ENCODE data around the gene GFM1.
"Not testable (repeated sequence)": the region's sequence is repeated elsewhere in the genome, so short reads cannot be mapped to it uniquely, and the experiment has no call there.

Gene GFM1

GRCh38 chr3:158679547-158680000 is 35.2 kb downstream of the GFM1 start:
- no peak for DNase-seq

- DNase-seq: no peak
Measured at GRCh38 chr3:158680861-158681260, 36.5 kb downstream of the GFM1 start.

GRCh38 chr3:158683230-158683962 is 39.1 kb downstream of the GFM1 start:
- DNase-seq: no peak

GRCh38 chr3:158685159-158685558 is 40.8 kb downstream of the GFM1 start:
- DNase-seq: no peak

GRCh38 chr3:158693866-158694456 is 49.6 kb downstream of the GFM1 start:
- not testable (repeated sequence) for DNase-seq

GRCh38 chr3:158696618-158697017 is 52.3 kb downstream of the GFM1 start:
- DNase-seq: no peak

GRCh38 chr3:158700559-158700958 is 56.2 kb downstream of the GFM1 start:
- DNase-seq: no peak

- DNase-seq: no peak
Measured at GRCh38 chr3:158701420-158702065, 57.2 kb downstream of the GFM1 start.

GRCh38 chr3:158702815-158703481 is 58.6 kb downstream of the GFM1 start:
- no peak for DNase-seq

- DNase-seq: no peak
Measured at GRCh38 chr3:158703566-158703965, 59.2 kb downstream of the GFM1 start.

GRCh38 chr3:158709666-158710083 is 65.3 kb downstream of the GFM1 start:
- peak; percentile 37 for DNase-seq

GRCh38 chr3:158710601-158711000 is 66.3 kb downstream of the GFM1 start:
- no peak for DNase-seq

GRCh38 chr3:158711886-158712285 is 67.6 kb downstream of the GFM1 start:
- DNase-seq: no peak

- DNase-seq: no peak
Measured at GRCh38 chr3:158712443-158712842, 68.1 kb downstream of the GFM1 start.

GRCh38 chr3:158713094-158713499 is 68.8 kb downstream of the GFM1 start:
- DNase-seq: no peak

- DNase-seq: no peak
Measured at GRCh38 chr3:158717576-158717975, 73.2 kb downstream of the GFM1 start.

- DNase-seq: peak; percentile 56
Measured at GRCh38 chr3:158718490-158719170, 74.3 kb downstream of the GFM1 start.

GRCh38 chr3:158722108-158722507 is 77.8 kb downstream of the GFM1 start:
- DNase-seq: no peak

- DNase-seq: no peak
Measured at GRCh38 chr3:158723991-158724390, 79.7 kb downstream of the GFM1 start.

GRCh38 chr3:158725348-158726011 is 81.2 kb downstream of the GFM1 start:
- DNase-seq: peak; percentile 82

GRCh38 chr3:158727206-158728060 is 83.1 kb downstream of the GFM1 start:
- peak; percentile 75 for DNase-seq
